ENCODE measurements around the gene RXRG.

RXRG gene

DNA sequence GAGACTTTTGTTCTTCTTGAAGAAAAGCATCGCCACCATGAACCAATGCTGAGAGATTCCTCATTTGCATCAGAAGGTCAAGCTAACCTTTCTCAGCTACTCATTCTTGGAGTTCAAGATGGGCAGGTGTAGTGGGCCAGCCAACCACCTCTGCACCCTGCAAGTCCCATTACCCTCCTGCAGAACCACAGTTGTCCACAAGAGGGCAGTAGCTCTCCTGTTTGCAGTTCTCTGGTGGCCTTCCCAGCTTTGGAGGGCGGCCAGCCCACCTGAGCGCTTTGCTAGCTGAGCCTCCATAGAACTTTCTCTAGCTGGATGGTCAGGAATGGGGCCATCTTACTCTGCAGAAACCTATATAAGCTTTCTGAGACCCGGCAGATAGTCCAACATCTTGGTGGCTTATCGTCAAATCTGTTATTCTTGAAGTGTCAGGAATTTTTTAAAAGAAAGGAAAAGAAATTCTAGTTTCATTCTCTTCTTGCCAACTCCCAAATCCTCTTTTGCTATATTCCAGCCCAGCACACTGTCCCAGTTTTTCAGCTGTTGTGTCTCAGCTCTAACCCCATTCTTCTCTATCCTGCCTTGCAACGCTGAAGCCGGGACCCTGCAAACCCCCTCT is 77.4 kb downstream of the RXRG start:
- peak; percentile 41 for DNase-seq (ENCODE audit: low read depth)

DNA sequence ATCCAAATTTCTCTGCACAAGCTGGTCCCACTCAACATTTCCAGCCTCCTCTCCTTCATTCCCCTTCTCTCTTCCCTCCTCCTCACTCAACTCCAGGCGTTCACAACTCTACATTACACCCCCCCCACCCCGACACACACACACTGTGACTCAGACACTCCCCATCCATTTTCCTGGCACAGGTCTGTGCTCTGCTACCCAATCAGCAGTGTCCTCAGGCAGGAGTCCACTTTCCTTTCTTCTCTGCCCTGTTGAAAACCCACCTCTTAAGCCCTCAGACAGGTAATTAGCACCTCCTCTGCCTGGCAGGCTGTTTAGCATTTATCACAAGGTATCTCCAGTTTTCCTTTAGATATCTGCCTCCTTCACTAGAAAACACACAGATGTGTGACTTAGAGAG is 79.6 kb downstream of the RXRG start:
- DNase-seq (ENCODE audit: low read depth) = no peak

DNA sequence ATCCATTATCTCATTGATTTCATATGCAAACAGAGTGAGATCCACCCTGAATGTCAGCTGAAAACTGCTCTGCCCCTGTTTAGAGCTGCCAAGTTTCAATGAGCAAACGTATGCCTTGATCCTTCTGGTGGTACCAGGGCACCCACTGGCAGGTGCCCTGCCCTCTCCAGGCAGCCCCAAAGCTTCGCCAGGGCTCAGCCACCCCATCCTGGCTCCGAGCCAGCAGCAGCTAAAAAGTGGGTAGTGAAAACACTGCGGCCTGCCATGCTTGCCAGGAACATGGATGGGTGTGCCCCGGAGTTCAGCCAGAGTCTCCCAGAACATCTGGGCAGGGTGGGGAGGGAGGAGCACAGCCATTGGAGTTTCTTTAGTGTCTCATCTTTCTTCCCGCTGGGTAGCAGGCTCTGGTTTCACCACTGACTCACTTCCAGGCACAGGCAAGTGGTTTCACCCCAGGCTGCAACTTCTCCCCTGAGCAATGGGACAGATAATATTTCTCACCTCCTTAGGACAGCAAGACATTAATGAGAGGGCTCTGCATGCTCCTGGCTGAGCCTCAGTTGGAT is 80.3 kb downstream of the RXRG start:
- DNase-seq (ENCODE audit: low read depth) = no peak

DNA sequence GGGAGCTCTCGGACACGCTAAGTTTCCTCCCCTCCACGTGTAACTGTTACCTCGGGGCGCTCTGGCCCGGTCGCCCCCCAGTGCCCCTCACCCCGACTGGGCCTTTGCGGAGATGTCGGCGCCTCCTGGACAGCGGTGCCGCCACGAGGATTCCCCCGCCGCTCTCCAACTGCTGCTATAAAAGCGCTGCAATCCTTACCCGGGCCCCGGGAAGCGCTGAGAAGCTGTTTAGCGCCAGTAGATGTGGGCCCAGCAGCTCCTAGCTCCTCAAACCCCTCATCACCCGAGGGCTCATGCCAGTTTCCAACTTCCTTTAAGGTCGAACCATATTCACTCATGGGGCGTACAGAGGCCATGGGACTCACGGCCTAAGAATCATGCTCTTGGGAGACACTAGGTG is 88.0 kb downstream of the RXRG start:
- no peak for DNase-seq (ENCODE audit: low read depth)

DNA sequence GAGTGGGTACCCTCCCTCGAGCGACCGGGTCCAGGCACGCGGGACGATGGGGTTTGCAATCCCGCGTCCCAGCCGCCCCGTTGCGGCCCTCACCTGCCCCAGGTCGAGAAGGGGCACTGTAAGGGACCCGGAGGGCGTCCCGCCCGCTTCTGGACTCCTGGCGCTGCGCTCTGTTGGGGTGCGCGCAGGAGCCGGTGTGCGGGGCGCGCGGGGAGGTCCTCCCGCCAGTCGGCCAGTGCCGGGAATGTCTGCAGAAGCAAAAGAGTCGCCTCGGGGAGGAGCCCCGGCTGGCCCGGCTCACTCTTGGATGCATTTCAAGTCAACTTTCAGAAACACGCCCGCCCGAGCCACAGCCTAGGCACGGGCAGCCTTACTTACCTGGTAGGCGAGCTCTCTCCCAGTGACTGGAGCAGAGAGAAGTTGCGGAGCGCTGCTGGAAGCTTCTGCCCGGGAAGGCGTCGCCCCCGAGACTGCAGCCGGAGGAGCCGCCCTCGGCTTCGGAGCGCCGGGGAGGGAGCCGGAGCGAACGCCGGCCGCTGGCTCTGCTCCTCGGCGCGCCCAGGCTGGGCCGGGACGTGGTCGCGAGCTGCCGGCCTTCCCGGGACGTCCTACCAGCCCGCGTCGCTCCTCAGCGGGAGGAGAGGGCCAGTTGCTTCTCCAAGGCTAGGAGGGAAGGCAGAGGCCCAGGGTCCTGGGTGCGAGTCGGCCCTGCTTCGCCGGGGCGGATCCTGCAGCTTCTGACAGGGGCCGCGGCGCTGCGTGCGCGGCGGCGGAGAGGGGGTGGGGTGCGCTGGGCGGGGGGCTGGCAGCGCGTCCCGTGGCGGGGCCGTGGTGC is 88.7 kb downstream of the RXRG start, which contains the start of gene LMX1A:
LMX1A (minus strand) TSS at position 739 of the 835 bp plus-strand sequence. CDS start 1,156 bp downstream, outside the sequence.
- no peak for DNase-seq (ENCODE audit: low read depth)

DNA sequence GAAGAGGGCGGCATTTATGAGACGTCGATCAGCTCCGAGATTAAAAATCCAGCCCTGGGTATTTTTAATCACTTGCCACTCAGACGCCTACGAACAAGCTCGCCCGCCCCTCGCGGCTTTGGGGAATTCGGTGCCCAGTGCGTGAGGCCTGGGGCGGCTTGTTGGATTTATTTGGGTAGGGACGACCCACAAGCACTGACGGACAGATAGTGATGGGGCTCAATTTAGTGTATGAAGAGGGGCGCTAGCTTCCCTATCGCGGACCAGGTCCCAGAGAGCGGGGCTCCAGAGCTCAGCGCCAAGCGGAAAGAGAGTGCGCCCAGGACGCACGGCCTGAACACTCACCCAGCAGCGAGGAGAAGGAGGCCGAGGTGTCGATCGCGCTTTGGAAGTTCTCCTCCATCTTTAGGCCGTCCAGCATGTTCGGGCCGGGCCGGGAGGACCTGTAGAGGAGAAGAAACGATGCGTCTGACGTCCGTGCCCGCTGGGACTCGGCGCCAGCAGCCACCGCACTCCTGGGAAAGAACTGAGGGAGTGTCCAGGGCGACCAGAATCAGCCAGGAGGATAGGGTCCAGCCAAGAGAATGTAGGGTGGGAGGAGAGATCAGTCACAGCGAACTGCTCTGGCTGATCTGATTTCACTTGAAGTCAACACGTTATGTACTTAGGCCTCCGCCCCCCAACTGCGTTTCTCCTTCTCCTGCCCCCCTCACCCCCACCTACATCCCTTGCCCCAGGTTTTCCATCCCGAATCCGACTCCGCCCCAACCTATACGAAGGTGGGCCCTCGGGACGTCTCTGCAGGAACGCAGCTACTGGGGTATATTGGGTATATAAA is 89.6 kb downstream of the RXRG start:
- no peak for DNase-seq (ENCODE audit: low read depth)

DNA sequence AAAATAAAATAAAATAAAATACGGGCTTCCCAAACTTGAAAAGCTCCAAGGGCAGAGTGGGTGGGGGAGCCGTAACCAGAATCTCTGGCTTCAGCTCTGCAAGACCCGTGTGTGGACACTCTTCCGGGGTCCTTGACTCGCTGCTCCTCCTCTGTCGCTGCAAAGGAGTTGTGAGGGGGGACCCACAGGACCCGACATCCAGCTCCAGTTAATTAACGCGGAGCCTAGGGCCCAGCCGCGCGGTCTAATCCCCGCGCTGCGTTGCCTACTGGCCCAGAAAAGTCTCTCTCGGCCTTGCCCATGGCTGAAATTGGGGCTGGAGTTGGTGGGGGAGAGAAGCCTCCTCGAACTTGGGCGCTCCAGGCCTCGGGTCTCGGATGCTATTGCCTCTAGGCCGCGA is 90.2 kb downstream of the RXRG start:
- no peak for DNase-seq (ENCODE audit: low read depth)

DNA sequence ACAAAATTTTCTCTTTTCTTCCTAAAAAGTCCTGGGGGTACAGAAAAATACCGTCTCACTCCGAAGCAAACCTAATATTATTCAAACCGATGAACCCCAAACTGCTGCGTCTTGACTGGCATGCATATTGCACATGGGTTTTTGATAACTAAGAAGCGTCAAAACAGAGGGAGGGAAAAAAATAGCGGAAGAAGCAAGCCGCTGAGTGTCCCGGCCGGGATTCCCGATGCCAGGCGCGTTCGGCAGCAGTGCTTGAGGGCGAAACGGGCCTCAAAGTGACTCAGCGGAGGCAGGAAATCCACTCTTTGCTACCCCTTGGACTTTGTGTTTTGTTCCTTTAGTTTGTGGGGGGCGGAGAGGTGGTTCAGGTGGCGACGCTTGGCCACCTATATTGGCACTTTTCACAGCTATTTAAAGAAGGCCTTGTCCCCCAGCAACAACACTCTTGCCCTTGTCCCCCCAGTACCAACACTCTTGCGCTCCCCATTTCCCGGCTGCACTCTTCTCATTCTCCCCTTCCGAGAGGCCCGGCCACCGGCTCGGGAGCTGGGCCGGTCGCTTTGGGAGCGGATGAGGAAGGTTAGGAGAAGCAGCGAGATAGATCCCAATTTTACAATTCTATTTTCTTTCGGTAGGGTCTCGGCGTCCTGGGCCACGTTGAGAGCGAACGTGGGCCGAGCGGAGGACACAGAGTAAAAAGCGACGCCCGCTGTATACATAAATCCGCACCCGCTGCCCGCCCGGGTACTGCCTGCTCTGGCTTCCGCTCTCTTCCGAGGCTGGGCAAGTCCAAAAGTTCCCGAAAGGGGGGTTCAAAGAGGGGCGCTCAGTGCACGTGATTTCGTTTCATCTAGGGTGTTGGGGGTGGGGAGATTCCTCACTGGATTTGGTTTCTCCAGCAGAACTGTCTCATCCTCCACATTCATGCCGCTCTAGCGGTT is 90.9 kb downstream of the RXRG start:
- no peak for DNase-seq (ENCODE audit: low read depth)

DNA sequence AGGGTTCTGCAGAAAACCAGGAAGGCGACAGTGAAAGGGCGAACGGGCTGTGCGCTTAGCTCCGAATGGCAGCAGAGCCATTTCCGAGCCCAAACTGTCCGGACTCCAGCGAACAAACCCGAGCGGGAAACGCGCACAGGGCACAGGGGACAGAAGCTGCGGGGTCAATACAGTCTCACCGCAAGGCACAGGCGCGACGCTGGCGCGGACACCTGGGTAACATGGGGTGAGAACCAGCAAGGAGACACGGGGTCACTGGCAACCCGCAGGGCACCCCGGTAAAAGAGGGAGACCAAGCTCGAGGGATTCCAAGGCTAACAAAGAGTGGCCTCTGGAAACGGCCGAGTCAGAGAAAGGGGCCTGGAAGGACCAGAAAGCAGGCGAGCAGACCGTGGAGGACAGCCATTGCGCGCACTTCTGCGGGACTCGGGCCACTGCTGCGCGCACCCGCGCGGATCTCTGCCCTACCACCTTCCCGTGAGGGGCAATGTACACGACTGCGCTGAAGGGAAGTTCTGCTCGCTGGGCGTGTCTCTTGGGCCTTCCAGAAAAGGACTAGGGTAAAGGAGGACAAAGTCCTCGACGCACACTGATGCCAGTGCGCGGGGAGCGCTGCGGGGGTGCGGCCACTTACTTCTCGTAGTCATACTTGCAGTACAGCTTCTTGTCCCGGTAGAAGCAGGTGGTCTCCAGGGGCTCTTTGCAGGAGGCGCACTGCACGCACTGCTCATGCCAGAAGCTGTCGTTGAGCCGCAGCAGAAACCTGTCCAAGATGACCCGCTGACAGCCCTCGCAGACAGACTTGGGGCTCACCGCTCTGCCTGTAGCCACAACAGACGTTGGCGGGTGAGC is 92.3 kb downstream of the RXRG start:
- no peak for DNase-seq (ENCODE audit: low read depth)

DNA sequence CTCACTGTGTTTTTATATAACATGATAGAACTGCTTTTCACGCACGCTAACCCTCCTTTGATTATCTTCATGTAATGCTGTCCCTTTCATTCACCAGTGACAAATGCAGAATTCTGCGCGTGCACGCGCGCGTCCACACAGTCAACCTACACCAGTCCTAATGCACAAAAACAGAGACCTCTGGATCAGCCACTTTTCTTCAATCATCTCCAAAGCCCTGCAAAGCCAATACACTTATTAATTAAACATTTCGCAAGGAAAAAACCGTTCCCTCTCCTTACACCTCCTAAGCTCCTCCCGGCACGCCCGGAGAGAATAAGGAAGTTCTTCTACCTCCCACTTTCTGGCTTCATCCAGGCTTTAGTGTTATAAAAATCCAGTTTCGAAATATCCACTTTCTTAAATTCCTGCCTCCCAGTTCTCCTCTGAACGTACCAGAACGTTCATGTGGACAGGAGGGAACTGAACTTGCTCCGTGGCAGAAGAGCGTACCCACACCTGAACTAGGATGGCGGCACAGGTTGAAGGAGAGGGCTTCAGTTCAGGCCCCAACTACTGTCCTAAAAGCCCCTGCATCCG is 93.0 kb downstream of the RXRG start:
- DNase-seq (ENCODE audit: low read depth) = no peak

Data from non-pigmented ciliary epithelial cell (primary cell).